ENCODE data around the gene NF1.
"Not testable (repeated sequence)": the region's sequence is repeated elsewhere in the genome, so short reads cannot be mapped to it uniquely, and the experiment has no call there.

The NF1 gene

DNA sequence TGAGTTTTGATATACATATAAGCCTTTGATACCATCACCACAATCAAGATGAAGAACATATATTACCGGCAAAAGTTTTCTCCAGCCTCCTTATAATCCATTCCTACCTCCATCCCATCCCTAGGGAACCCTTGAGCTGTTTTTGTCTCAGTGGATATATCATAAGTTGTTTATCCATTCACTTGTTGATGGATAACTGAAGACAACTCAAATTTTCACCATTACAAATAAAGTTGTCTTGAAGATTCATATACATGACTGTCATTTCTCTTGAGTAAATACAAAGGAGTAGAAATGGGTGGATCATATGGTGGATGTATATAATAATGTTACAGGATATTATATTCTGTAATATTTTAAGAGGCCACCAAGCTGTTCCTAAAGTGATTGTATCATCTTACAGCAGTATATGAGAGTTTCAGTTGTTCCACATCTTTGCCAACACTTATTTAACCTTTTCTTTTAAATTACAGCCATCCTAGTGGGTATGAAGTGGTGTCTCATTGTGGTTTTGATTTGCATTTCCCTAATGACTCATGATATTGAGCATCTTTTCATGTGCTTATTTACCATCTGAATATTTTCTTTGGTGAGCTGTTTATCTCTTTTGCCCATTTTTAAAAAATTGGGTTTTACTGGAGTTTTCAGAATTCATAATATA is 17.4 kb downstream of the NF1 start:
- Histone ChIP-seq H3K4me3 (ENCODE audit: low read depth, low read length) (no peak overlapping the region), H3K9ac (ENCODE audit: low read depth, low read length) (no peak overlapping the region), H3K36me3 (ENCODE audit: control insufficient read depth, insufficient read depth, low read length) (no peaks in the 10 kb centered on the region), H3K9me3 (ENCODE audit: control insufficient read depth, insufficient read depth, low read length) (no peaks in the 10 kb centered on the region), H3K27me3 (ENCODE audit: control insufficient read depth, insufficient read depth, low read length) (no peaks in the 10 kb centered on the region), H3K4me1 (ENCODE audit: control insufficient read depth, insufficient read depth, low read length) (peaks cover 9% of the 10 kb centered on the region)

GRCh38 chr17:31113368-31113767 is 18.6 kb downstream of the NF1 start:
- not testable (repeated sequence) for H3K4me1 ChIP-seq (ENCODE audit: control insufficient read depth, insufficient read depth, low read length); H3K36me3 ChIP-seq (ENCODE audit: control insufficient read depth, insufficient read depth, low read length); H3K9me3 ChIP-seq (ENCODE audit: control insufficient read depth, insufficient read depth, low read length); H3K27me3 ChIP-seq (ENCODE audit: control insufficient read depth, insufficient read depth, low read length); H3K4me3 ChIP-seq (ENCODE audit: low read depth, low read length); H3K9ac ChIP-seq (ENCODE audit: low read depth, low read length)

DNA sequence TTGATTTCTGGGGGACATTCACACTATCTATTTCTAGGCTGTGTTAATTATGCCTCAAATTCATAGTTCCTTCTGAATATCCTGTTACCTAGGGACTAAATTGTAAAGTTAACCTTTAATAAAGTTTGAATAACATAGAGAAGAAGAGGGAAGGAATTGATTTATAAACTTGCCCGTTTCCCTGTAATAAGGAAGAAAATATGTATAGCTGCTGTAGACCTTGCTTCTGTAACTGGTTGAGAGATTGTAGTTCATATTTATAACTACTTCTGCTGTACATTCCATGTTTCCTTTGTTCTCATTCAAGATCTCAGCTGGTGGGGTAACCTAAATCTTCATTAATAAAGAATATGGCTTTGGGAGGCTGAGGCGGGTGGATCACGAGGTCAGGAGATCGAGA is 19.2 kb downstream of the NF1 start:
- Histone ChIP-seq H3K9ac (ENCODE audit: low read depth, low read length) (no peak overlapping the region), H3K4me1 (ENCODE audit: control insufficient read depth, insufficient read depth, low read length) (peaks cover 9% of the 10 kb centered on the region), H3K9me3 (ENCODE audit: control insufficient read depth, insufficient read depth, low read length) (no peaks in the 10 kb centered on the region)

DNA sequence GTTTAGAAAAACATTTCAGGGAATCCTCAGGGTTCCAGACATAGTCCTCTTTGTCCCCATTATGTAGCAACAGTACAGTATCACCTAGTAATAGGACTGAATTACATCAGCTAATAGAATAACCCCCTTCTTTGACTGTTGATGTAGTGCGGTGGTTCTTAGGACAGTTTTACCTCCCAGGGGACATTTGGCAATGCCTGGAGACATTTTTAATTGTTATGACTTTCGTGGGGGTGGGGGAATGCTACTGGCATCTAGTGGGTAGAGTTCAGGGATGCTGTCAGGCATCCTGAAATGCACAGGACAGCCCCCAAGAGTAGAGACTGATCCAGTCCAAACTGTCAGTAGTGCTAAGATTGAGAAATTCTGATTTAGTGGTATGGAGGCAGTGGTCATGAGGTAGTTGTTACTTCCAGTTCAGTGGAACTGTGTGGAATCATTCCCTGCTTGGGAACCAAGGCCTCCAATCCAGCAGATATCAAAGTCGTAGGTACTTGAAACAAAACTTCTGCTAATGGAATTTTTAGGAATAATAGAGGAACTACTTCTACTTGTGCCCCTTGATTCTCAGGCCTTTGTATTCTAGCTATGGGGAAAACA is 20.3 kb downstream of the NF1 start:
- no peak overlapping the region for H3K9ac ChIP-seq (ENCODE audit: low read depth, low read length)
- H3K36me3 ChIP-seq (ENCODE audit: control insufficient read depth, insufficient read depth, low read length), result no peaks in the 10 kb centered on the region
- H3K4me1 ChIP-seq (ENCODE audit: control insufficient read depth, insufficient read depth, low read length), result peaks cover 6% of the 10 kb centered on the region
- no peak overlapping the region for H3K4me3 ChIP-seq (ENCODE audit: low read depth, low read length)
- no peaks in the 10 kb centered on the region for H3K27me3 ChIP-seq (ENCODE audit: control insufficient read depth, insufficient read depth, low read length)
- H3K9me3 ChIP-seq (ENCODE audit: control insufficient read depth, insufficient read depth, low read length), result no peaks in the 10 kb centered on the region

More for the DNA sequence above, 19.2 kb downstream of the NF1 start:
- Histone ChIP-seq H3K27me3 (ENCODE audit: control insufficient read depth, insufficient read depth, low read length) (no peaks in the 10 kb centered on the region), H3K4me3 (ENCODE audit: low read depth, low read length) (no peak overlapping the region), H3K36me3 (ENCODE audit: control insufficient read depth, insufficient read depth, low read length) (no peaks in the 10 kb centered on the region)

- H3K36me3 ChIP-seq (ENCODE audit: control insufficient read depth, insufficient read depth, low read length), result no peaks in the 10 kb centered on the region
- no peak overlapping the region for H3K9ac ChIP-seq (ENCODE audit: low read depth, low read length)
- no peaks in the 10 kb centered on the region for H3K27me3 ChIP-seq (ENCODE audit: control insufficient read depth, insufficient read depth, low read length)
- H3K4me1 ChIP-seq (ENCODE audit: control insufficient read depth, insufficient read depth, low read length), result peaks cover 2% of the 10 kb centered on the region
- no peaks in the 10 kb centered on the region for H3K9me3 ChIP-seq (ENCODE audit: control insufficient read depth, insufficient read depth, low read length)
- H3K4me3 ChIP-seq (ENCODE audit: low read depth, low read length), result no peak overlapping the region
Observed at GRCh38 chr17:31116167-31116566, 21.4 kb downstream of the NF1 start.

GRCh38 chr17:31122746-31123145 is 28.0 kb downstream of the NF1 start:
- Histone ChIP-seq H3K4me1 (ENCODE audit: control insufficient read depth, insufficient read depth, low read length) (no peaks in the 10 kb centered on the region), H3K36me3 (ENCODE audit: control insufficient read depth, insufficient read depth, low read length) (no peaks in the 10 kb centered on the region), H3K4me3 (ENCODE audit: low read depth, low read length) (no peak overlapping the region), H3K9ac (ENCODE audit: low read depth, low read length) (no peak overlapping the region), H3K9me3 (ENCODE audit: control insufficient read depth, insufficient read depth, low read length) (no peaks in the 10 kb centered on the region), H3K27me3 (ENCODE audit: control insufficient read depth, insufficient read depth, low read length) (no peaks in the 10 kb centered on the region)

GRCh38 chr17:31126318-31126717 is 31.5 kb downstream of the NF1 start:
- no peak overlapping the region for H3K4me3 ChIP-seq (ENCODE audit: low read depth, low read length)
- H3K9me3 ChIP-seq (ENCODE audit: control insufficient read depth, insufficient read depth, low read length), result no peaks in the 10 kb centered on the region
- no peak overlapping the region for H3K9ac ChIP-seq (ENCODE audit: low read depth, low read length)
- H3K36me3 ChIP-seq (ENCODE audit: control insufficient read depth, insufficient read depth, low read length), result no peaks in the 10 kb centered on the region
- H3K4me1 ChIP-seq (ENCODE audit: control insufficient read depth, insufficient read depth, low read length), result no peaks in the 10 kb centered on the region
- H3K27me3 ChIP-seq (ENCODE audit: control insufficient read depth, insufficient read depth, low read length), result no peaks in the 10 kb centered on the region

DNA sequence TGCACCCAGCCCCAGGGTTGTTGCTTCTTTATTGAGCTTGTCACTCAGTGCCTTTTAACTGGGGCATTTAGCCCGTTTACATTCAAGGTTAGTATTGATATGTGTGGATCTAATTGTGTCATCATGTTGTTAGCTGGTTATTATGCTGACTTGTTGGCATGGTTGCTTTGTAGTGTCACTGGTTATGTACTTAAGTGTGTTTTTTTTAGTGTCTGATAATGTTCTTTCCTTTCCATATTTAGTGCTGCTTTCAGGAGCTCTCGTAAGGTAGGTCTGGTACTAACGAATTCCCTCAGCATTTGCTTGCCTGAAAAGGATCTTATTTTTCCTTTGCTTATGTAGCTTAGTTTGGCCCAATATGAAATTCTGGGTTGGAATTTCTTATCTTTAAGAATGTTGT is 33.5 kb downstream of the NF1 start:
- no peaks in the 10 kb centered on the region for H3K27me3 ChIP-seq (ENCODE audit: control insufficient read depth, insufficient read depth, low read length)
- no peaks in the 10 kb centered on the region for H3K9me3 ChIP-seq (ENCODE audit: control insufficient read depth, insufficient read depth, low read length)
- H3K36me3 ChIP-seq (ENCODE audit: control insufficient read depth, insufficient read depth, low read length), result no peaks in the 10 kb centered on the region
- H3K4me3 ChIP-seq (ENCODE audit: low read depth, low read length), result no peak overlapping the region
- H3K4me1 ChIP-seq (ENCODE audit: control insufficient read depth, insufficient read depth, low read length), result no peaks in the 10 kb centered on the region
- H3K9ac ChIP-seq (ENCODE audit: low read depth, low read length), result no peak overlapping the region

DNA sequence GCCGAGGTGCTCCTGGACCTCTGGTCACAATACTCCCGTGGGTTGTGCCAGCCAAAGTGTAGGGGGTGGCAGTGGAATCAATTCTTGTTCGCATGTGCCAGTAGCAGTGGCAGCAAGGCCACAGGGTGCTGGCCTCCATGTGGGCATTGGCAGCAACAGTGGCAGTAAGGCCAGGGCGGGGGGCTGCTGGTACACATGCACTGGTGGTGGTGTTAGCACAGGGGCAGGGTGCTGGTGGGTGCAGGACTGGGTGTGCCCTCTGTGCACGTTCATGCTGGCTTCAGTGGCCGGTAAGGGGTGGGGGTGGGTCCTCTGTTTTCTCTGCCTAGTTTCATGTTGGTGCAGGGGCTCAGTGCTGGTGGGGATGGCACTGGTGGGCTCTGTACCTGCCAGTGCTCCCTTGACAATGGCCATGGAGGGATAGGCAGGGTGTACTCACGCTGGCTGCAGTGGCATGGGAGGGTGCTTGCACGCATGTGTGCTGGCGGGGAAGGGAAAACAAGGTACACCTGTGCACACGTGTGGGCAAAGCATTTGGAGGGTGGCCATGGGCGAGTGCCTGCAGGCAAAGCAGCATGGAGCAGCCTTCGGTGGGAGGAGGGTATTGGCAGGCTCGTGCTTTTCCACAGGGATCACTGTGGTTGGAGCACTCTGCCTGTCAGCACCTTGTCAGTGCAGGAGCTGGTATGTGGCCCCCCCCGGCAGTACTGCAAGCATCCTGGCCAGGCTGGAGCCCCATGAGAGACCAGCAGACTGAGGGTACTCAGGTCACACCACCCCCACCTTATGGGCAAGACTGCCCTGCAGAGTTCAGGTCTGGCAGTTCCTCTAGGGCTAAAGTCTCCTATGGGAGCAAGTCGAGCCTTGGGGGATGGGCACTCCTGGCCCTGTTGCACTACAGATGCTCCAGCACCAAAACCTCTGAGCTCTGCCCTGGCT is 35.8 kb downstream of the NF1 start:
- H3K4me1 ChIP-seq (ENCODE audit: control insufficient read depth, insufficient read depth, low read length), result no peaks in the 10 kb centered on the region
- no peaks in the 10 kb centered on the region for H3K27me3 ChIP-seq (ENCODE audit: control insufficient read depth, insufficient read depth, low read length)
- no peak overlapping the region for H3K4me3 ChIP-seq (ENCODE audit: low read depth, low read length)
- no peaks in the 10 kb centered on the region for H3K9me3 ChIP-seq (ENCODE audit: control insufficient read depth, insufficient read depth, low read length)
- no peaks in the 10 kb centered on the region for H3K36me3 ChIP-seq (ENCODE audit: control insufficient read depth, insufficient read depth, low read length)
- H3K9ac ChIP-seq (ENCODE audit: low read depth, low read length), result no peak overlapping the region

- H3K27me3 ChIP-seq (ENCODE audit: control insufficient read depth, insufficient read depth, low read length), result no peaks in the 10 kb centered on the region
- no peak overlapping the region for H3K9ac ChIP-seq (ENCODE audit: low read depth, low read length)
- no peaks in the 10 kb centered on the region for H3K36me3 ChIP-seq (ENCODE audit: control insufficient read depth, insufficient read depth, low read length)
- no peaks in the 10 kb centered on the region for H3K9me3 ChIP-seq (ENCODE audit: control insufficient read depth, insufficient read depth, low read length)
- H3K4me1 ChIP-seq (ENCODE audit: control insufficient read depth, insufficient read depth, low read length), result no peaks in the 10 kb centered on the region
- H3K4me3 ChIP-seq (ENCODE audit: low read depth, low read length), result no peak overlapping the region
Observed at GRCh38 chr17:31131299-31131698, 36.5 kb downstream of the NF1 start.

GRCh38 chr17:31132977-31133376 is 38.2 kb downstream of the NF1 start:
- Histone ChIP-seq H3K9me3 (ENCODE audit: control insufficient read depth, insufficient read depth, low read length) (no peaks in the 10 kb centered on the region), H3K27me3 (ENCODE audit: control insufficient read depth, insufficient read depth, low read length) (no peaks in the 10 kb centered on the region), H3K36me3 (ENCODE audit: control insufficient read depth, insufficient read depth, low read length) (no peaks in the 10 kb centered on the region), H3K4me3 (ENCODE audit: low read depth, low read length) (no peak overlapping the region), H3K4me1 (ENCODE audit: control insufficient read depth, insufficient read depth, low read length) (no peaks in the 10 kb centered on the region), H3K9ac (ENCODE audit: low read depth, low read length) (no peak overlapping the region)

GRCh38 chr17:31134576-31134975 is 39.8 kb downstream of the NF1 start:
- H3K36me3 ChIP-seq (ENCODE audit: control insufficient read depth, insufficient read depth, low read length), result no peaks in the 10 kb centered on the region
- no peaks in the 10 kb centered on the region for H3K27me3 ChIP-seq (ENCODE audit: control insufficient read depth, insufficient read depth, low read length)
- H3K4me1 ChIP-seq (ENCODE audit: control insufficient read depth, insufficient read depth, low read length), result no peaks in the 10 kb centered on the region
- H3K9me3 ChIP-seq (ENCODE audit: control insufficient read depth, insufficient read depth, low read length), result no peaks in the 10 kb centered on the region
- H3K9ac ChIP-seq (ENCODE audit: low read depth, low read length), result no peak overlapping the region
- no peak overlapping the region for H3K4me3 ChIP-seq (ENCODE audit: low read depth, low read length)

All from iPS-15b (cell line).